Measurements from ENCODE around the gene PEX5L.

DNA sequence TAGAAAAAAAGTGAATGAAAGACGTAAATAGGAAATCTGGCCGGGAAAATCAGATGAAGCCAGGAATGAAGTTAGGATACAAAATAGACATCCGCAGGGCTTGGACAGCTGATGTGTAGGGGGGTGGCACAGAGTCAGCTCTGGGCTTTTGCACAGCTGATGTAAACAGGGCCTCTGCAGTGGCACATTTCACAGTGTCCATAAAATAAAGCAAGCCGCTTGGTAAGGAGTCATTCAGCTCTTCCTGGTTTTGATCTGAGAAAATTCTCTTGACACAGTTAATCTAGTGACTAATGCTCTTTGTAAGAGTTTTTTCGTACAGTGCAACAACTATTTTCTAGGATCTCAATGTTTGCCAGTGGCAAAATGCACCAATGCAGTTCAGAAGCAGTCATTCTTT lies 230.6 kb downstream of the PEX5L start:
- TF ChIP-seq, protein P1, sequence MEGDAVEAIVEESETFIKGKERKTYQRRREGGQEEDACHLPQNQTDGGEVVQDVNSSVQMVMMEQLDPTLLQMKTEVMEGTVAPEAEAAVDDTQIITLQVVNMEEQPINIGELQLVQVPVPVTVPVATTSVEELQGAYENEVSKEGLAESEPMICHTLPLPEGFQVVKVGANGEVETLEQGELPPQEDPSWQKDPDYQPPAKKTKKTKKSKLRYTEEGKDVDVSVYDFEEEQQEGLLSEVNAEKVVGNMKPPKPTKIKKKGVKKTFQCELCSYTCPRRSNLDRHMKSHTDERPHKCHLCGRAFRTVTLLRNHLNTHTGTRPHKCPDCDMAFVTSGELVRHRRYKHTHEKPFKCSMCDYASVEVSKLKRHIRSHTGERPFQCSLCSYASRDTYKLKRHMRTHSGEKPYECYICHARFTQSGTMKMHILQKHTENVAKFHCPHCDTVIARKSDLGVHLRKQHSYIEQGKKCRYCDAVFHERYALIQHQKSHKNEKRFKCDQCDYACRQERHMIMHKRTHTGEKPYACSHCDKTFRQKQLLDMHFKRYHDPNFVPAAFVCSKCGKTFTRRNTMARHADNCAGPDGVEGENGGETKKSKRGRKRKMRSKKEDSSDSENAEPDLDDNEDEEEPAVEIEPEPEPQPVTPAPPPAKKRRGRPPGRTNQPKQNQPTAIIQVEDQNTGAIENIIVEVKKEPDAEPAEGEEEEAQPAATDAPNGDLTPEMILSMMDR (IDR thresholded peaks at IDR 0.05; ENCODE audit: low read length): no peak
- no peak for TF ChIP-seq EZH2 (optimal IDR thresholded peaks at IDR 0.05; ENCODE audit: low read depth, low read length)

All from MM.1S (cell line).